GM12878 (cell line): ENCODE measurements around the gene WDFY1. TPM values are rescaled to one million over a fixed set of nuclear protein-coding genes. Genes with fewer than 3 reads are reported as not detected.

Experiments
- BMI1 ChIP-seq: fragments of 450-650 bp; IDR thresholded peaks from 2 replicates; pipeline ENCODE4 v1.6.1; 2016; ENCODE audit warnings: mild to moderate bottlenecking, moderate library complexity, borderline replicate concordance
- BRCA1 ChIP-seq: IDR thresholded peaks from 2 replicates; pipeline ENCODE4 v1.6.1; 2011; ENCODE audit warnings: low read depth, low read length, improper control_type of control experiment
- CHD4 ChIP-seq: fragments of 200-600 bp; sonication (generic); IDR thresholded peaks from 2 replicates; pipeline ENCODE4 v1.6.1; 2016; ENCODE audit warnings: mild to moderate bottlenecking
- FOXK2 ChIP-seq: fragments of 450-650 bp; IDR thresholded peaks from 2 replicates; pipeline ENCODE4 v1.6.1; 2017; ENCODE audit warnings: mild to moderate bottlenecking, moderate library complexity
- IKZF2 ChIP-seq, 2 experiments: fragments of 450-650 bp; IDR thresholded peaks; 2 replicates each; pipeline ENCODE4 v1.6.1; 2017; ENCODE audit warnings: mild to moderate bottlenecking in 2 of 2, moderate library complexity in 2 of 2
- NKRF ChIP-seq: fragments of 450-650 bp; conservative IDR thresholded peaks from 2 replicates; pipeline ENCODE4 v1.6.1; 2017; ENCODE audit warnings: mild to moderate bottlenecking, moderate library complexity
- NR2C1 ChIP-seq: fragments of 450-650 bp; IDR thresholded peaks from 2 replicates; pipeline ENCODE4 v1.6.1; 2017; ENCODE audit warnings: antibody characterized with exemption, mild to moderate bottlenecking, moderate library complexity
- PAX5 ChIP-seq: IDR thresholded peaks from 2 replicates; pipeline ENCODE4 v1.6.1; 2011; ENCODE audit warnings: low read depth, low read length, borderline replicate concordance
- POLR2AphosphoS2 ChIP-seq: IDR thresholded peaks from 2 replicates; pipeline ENCODE4 v1.6.1; 2011; ENCODE audit warnings: low read depth, mild to moderate bottlenecking, low read length, improper control_type of control experiment, moderate library complexity
- POU2F2 ChIP-seq: IDR thresholded peaks from 3 replicates; pipeline ENCODE4 v1.6.1; 2011; ENCODE audit warnings: low read depth, mild to moderate bottlenecking, low read length, borderline replicate concordance
- RB1 ChIP-seq: fragments of 450-650 bp; formaldehyde crosslinking; IDR thresholded peaks from 2 replicates; pipeline ENCODE4 v1.6.1; 2017; ENCODE audit warnings: mild to moderate bottlenecking, borderline replicate concordance
- RELB ChIP-seq: fragments of 450-650 bp; IDR thresholded peaks from 2 replicates; pipeline ENCODE4 v1.6.1; 2017; ENCODE audit warnings: low read depth, mild to moderate bottlenecking, moderate library complexity
- RUNX3 ChIP-seq: IDR thresholded peaks from 2 replicates; pipeline ENCODE4 v1.6.1; 2012; ENCODE audit warnings: low read length, inconsistent platforms
- SRF ChIP-seq, 2 experiments: IDR thresholded peaks; 2 replicates each; pipeline ENCODE4 v1.6.1; 2011; ENCODE audit warnings: low read depth in 2 of 2, low read length in 2 of 2, mild to moderate bottlenecking in 1 of 2, moderate library complexity in 1 of 2
- SUPT20H ChIP-seq: IDR thresholded peaks from 2 replicates; pipeline ENCODE4 v1.6.1; 2011; ENCODE audit warnings: low read depth, mild to moderate bottlenecking, low read length, moderate library complexity, borderline replicate concordance; ENCODE audit not compliant: control insufficient read depth
- TBL1XR1 ChIP-seq: IDR thresholded peaks from 2 replicates; pipeline ENCODE4 v1.6.1; 2012; ENCODE audit warnings: low read depth, low read length, improper control_type of control experiment
- YBX1 ChIP-seq: fragments of 450-650 bp; IDR thresholded peaks from 2 replicates; pipeline ENCODE4 v1.6.1; 2016; ENCODE audit warnings: antibody characterized with exemption
- ZNF207 ChIP-seq: fragments of 450-650 bp; IDR thresholded peaks from 2 replicates; pipeline ENCODE4 v1.6.1; 2014; ENCODE audit warnings: antibody characterized with exemption, mild to moderate bottlenecking, borderline replicate concordance
- ZNF24 ChIP-seq: fragments of 450-650 bp; IDR thresholded peaks from 2 replicates; pipeline ENCODE4 v1.6.1; 2017; ENCODE audit warnings: antibody characterized with exemption, mild to moderate bottlenecking
- ZNF622 ChIP-seq: fragments of 450-650 bp; IDR thresholded peaks from 2 replicates; pipeline ENCODE4 v1.6.1; 2017; ENCODE audit warnings: mild to moderate bottlenecking, inconsistent platforms
- polyA plus RNA-seq, 11 experiments: library from polyadenylated mRNA; depleted of rRNA in 4 of 11; unstranded in 6 of 11; stranded (reverse) in 5 of 11; fragments of >200 nt; fragmentation: Nextera tagmentation in 4 of 11; fragmentation: Illumina TruSeq in 1 of 11; extraction: Ambion mirVana in 4 of 11; extraction: Trizol in 1 of 11; gene quantifications; 1 replicate in 1 of 11; 2 replicates in 10 of 11; pipeline versions ENCODE4 v1.2.1 to v1.2.3, GENCODE V29; 2011 to 2016; ENCODE audit warnings: inconsistent platforms in 2 of 11, missing spikeins in 2 of 11, low read depth in 1 of 11
- total RNA-seq, 4 experiments: library from RNA; depleted of rRNA in 3 of 4; stranded (reverse); fragments of >200 nt in 3 of 4; fragmentation: Illumina TruSeq in 1 of 4; extraction: Trizol in 1 of 4; gene quantifications; 2 replicates each; pipeline versions ENCODE4 v1.2.1 to v1.2.3, GENCODE V29; 2013 to 2021
- TF ChIP-seq, protein P1 (sequence below): fragments of 450-650 bp; IDR thresholded peaks from 2 replicates; pipeline ENCODE4 v1.6.1; 2014; ENCODE audit warnings: mild to moderate bottlenecking
- TF ChIP-seq, protein P2 (sequence below): IDR thresholded peaks from 2 replicates; pipeline ENCODE4 v1.6.1; 2012; ENCODE audit warnings: low read depth, low read length, improper control_type of control experiment
- TF ChIP-seq, protein P3 (sequence below): IDR thresholded peaks from 2 replicates; pipeline ENCODE4 v1.6.1; 2012; ENCODE audit warnings: low read depth, low read length, improper control_type of control experiment

Gene WDFY1
- total and polyA plus RNA-seq, 10 of the 15 experiments (the other 5 are each of a cell fraction or from before 2014, with no cell fraction given) = 2.9 to 28.1 (median 13.1) TPM

DNA sequence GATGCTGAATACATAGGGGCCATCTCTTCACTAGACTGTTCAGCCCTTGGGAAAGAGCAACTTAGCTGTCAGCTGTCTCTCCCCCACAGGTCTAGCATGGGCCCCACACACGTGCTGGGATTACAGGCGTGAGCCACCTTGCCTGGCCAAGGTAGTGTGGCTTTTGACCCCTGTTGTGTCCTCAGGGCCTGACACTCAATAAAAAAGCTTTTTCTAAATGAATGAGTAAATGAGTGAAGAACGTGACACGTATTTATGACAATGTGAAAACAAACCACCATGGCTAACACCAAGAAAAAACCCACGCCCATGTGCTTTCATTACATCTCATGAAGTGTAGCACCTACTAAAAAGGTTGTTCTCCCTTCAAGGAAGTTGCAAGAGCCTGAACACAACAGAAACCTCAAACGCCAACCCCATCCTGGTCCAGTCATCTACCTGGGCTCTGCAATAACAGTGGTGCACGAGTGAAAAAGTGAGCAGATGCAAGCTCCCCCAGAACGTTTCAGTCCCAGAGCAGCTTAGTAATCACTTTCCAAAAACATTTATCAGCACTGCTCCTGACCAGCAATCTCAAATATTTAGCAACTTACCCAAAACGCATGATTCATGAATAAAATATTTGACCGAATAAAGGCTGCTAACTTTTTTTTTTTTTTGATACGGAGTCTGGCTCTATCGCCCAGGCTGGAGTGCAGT, 3.4 kb downstream of the WDFY1 start (continued):
- TF ChIP-seq NKRF (peak; percentile 54; the same call in 1 of the 2 replicates), BMI1 (peak; percentile 77; the same call in 1 of the 2 replicates), NR2C1 (peak; percentile 66; the same call in 1 of the 2 replicates), YBX1 (no peak), TBL1XR1 (peak; percentile 67), POLR2AphosphoS2 (no peak), SRF (IDR thresholded peaks at IDR 0.05; ENCODE audit: low read depth in 2 of 2, low read length in 2 of 2) (no peak), ZNF207 (no peak), ZNF24 (peak; percentile 86), FOXK2 (peak; percentile 75), SUPT20H (no peak), RELB (peak; percentile 87), CHD4 (no peak), IKZF2 (IDR thresholded peaks at IDR 0.05) (peak; percentile 88 to 90), RUNX3 (peak; percentile 83), POU2F2 (no peak), RB1 (no peak), BRCA1 (no peak), ZNF622 (no peak), PAX5 (peak; percentile 43; the same call in 1 of the 2 replicates)
- TF ChIP-seq, protein P1, sequence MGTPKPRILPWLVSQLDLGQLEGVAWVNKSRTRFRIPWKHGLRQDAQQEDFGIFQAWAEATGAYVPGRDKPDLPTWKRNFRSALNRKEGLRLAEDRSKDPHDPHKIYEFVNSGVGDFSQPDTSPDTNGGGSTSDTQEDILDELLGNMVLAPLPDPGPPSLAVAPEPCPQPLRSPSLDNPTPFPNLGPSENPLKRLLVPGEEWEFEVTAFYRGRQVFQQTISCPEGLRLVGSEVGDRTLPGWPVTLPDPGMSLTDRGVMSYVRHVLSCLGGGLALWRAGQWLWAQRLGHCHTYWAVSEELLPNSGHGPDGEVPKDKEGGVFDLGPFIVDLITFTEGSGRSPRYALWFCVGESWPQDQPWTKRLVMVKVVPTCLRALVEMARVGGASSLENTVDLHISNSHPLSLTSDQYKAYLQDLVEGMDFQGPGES = no peak
- TF ChIP-seq, protein P2, sequence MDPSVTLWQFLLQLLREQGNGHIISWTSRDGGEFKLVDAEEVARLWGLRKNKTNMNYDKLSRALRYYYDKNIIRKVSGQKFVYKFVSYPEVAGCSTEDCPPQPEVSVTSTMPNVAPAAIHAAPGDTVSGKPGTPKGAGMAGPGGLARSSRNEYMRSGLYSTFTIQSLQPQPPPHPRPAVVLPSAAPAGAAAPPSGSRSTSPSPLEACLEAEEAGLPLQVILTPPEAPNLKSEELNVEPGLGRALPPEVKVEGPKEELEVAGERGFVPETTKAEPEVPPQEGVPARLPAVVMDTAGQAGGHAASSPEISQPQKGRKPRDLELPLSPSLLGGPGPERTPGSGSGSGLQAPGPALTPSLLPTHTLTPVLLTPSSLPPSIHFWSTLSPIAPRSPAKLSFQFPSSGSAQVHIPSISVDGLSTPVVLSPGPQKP = no peak
- TF ChIP-seq, protein P3, sequence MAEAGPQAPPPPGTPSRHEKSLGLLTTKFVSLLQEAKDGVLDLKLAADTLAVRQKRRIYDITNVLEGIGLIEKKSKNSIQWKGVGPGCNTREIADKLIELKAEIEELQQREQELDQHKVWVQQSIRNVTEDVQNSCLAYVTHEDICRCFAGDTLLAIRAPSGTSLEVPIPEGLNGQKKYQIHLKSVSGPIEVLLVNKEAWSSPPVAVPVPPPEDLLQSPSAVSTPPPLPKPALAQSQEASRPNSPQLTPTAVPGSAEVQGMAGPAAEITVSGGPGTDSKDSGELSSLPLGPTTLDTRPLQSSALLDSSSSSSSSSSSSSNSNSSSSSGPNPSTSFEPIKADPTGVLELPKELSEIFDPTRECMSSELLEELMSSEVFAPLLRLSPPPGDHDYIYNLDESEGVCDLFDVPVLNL = no peak
